Skin of body (tissue), 2 donors: ENCODE data around the gene APBA2. TPM values are rescaled to one million over a fixed set of nuclear protein-coding genes. Genes with fewer than 3 reads are reported as not detected.

ENCODE experiments used
- DNase-seq: peaks from one replicate; lab custom pipeline; 2025; lab: John Stamatoyannopoulos, UW
- total RNA-seq: library from RNA; depleted of rRNA; stranded (reverse); fragments of >200 nt; gene quantifications from one replicate; pipeline ENCODE4 v1.2.3, GENCODE V29; 2014

Gene APBA2
- total RNA-seq, 1 donor from 2014 or later, result 7.1 TPM

GRCh38 chr15:29114221-29115092, 228.7 kb downstream of the APBA2 start:
- DNase-seq, result no peak

GRCh38 chr15:29115093-29115991, 229.6 kb downstream of the APBA2 start:
- DNase-seq, result no peak

GRCh38 chr15:29116970-29117700, 231.4 kb downstream of the APBA2 start:
- no peak for DNase-seq

GRCh38 chr15:29117778-29118177, 232.0 kb downstream of the APBA2 start:
- no peak for DNase-seq

- DNase-seq, result no peak
Measured at GRCh38 chr15:29119847-29120246, 234.1 kb downstream of the APBA2 start.

- DNase-seq, result no peak
Measured at GRCh38 chr15:29120593-29121368, 235.0 kb downstream of the APBA2 start.

- DNase-seq, result no peak
Measured at GRCh38 chr15:29121369-29121656, 235.5 kb downstream of the APBA2 start.

- no peak for DNase-seq
Measured at GRCh38 chr15:29121907-29122306, 236.1 kb downstream of the APBA2 start.

GRCh38 chr15:29122506-29122905, 236.7 kb downstream of the APBA2 start:
- no peak for DNase-seq

- no peak for DNase-seq
Measured at GRCh38 chr15:29123171-29123570, 237.4 kb downstream of the APBA2 start.

GRCh38 chr15:29123991-29124390, 238.2 kb downstream of the APBA2 start:
- DNase-seq, result no peak

GRCh38 chr15:29124581-29125381, 239.0 kb downstream of the APBA2 start:
- DNase-seq, result no peak

GRCh38 chr15:29125382-29126207, 239.8 kb downstream of the APBA2 start:
- DNase-seq, result no peak

GRCh38 chr15:29126208-29126536, 240.4 kb downstream of the APBA2 start:
- DNase-seq, result no peak

- no peak for DNase-seq
Measured at GRCh38 chr15:29126821-29127461, 241.2 kb downstream of the APBA2 start.

- DNase-seq, result no peak
Measured at GRCh38 chr15:29127506-29128430, 242.0 kb downstream of the APBA2 start.

GRCh38 chr15:29128671-29129070, 242.9 kb downstream of the APBA2 start:
- no peak for DNase-seq

- no peak for DNase-seq
Measured at GRCh38 chr15:29129221-29129620, 243.4 kb downstream of the APBA2 start.
